GM21619 (cell line): ENCODE data around the gene MAPKAP1.

Source experiments
- ATAC-seq: cut with Tn5 transposase; IDR thresholded peaks from one replicate; pipeline ENCODE4 v1.9.1; 2021; ENCODE audit not compliant: unreplicated experiment

Gene MAPKAP1

GRCh38 chr9:125515983-125516940 is 190.7 kb downstream of the MAPKAP1 start:
- ATAC-seq, result no peak

DNA sequence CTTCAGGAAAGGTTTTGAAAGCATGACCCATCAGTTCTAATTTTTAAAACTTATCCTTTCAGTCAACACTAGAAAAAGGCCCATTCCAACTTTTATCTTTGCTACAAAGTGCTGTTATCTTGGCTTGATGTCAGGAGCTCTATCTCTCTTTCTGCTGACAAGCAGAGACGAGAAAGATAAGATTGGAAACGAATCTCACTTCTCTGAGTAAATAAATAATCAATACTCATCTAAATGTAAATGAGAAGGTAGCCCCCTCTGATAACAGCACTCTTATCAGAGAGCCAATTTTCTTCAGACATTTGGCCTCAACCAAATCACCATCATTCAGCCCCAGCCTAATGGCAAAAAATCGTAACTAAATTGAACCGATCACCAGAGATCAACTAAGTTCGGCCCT is 191.7 kb downstream of the MAPKAP1 start:
- ATAC-seq, result no peak

DNA sequence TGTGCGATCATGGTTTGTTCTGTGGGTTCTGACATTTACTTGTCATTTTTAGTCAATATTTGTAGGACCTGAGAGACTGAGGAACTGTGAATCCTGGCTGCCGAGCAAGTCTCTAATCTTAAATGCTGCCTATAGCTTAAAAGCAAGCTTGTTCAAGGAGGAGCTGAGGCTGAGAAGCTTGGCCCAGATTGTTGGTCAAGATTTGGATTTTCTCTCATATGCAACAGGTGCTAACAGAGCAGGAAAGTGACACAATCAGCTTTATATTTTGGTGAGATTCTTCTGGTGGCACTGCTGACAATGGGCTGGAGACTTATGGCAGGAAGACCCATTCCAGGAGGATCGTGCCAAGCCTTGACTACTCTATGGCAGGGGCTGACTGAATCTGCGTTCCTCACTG is 192.5 kb downstream of the MAPKAP1 start:
- no peak for ATAC-seq

DNA sequence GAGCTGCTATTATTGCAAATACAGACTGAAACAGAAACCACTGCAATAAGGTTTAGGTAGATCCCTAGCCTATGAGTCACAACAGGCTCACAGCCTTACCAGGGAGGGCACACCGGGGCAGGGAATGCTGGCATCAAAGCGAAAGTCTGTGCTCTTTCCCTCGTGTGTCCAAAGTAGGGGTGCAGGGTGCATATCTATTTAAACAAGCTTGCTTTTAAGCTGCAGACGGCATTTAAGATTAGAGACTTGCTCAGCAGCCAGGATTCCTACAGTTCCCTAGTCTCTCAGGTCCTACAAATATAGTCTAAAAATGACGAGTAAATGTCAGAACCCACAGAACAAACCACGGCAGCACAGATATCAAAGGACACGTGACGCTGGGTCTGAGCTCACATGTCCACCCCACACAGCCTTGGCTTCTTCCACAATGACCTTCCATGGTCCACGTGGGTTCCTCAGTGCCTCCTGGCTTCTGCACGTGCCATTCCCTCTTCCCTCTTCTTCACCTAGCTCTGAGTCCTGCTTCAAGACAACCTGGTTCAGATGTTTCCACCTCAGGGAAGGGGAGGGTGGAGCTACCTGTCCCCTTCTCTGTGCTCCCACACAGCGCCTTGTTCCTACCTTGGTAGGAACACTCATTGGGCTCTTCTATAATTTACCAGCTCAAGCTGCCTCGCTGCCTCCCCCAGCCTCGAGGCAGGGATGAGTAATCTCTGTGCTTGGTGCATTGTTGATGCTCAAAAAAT is 193.2 kb downstream of the MAPKAP1 start:
- ATAC-seq, result peak; percentile 95

DNA sequence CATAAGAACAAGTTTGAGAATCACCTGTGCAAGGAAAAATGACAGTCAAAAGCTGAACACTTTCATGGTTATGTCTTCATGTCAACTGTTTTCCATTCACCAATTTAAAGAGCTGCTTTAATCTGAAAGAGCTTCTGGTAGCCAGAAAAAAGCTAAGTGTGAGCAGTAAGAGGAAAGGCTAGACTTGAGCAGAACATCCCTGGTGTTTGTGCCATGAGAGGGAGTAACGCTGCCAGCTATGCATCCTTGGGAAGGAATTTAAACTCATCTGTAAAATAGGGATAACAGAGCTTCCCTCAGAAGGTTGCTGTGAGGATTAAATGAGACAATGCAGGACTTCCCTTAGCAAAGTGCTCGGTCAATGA is 193.7 kb downstream of the MAPKAP1 start:
- ATAC-seq, result no peak

GRCh38 chr9:125511789-125512660 is 195.0 kb downstream of the MAPKAP1 start:
- no peak for ATAC-seq

DNA sequence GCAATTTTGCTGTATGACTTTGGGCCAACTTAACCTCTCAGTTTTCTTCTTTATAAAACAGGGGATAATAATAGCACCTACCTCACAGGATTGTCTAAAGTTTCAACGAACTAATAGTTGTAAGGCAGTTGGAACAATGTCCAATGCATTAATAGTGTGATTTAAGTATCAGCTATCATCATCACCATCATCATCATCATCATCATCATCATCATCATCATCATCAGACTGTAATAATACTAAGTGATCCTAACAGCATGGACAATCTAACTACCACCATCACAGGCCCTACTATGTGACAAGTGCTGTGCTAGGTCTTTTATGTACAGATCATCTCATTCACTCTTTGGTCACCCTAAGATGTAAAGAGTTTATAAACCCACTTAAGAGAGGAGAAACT is 196.0 kb downstream of the MAPKAP1 start:
- ATAC-seq, result no peak

DNA sequence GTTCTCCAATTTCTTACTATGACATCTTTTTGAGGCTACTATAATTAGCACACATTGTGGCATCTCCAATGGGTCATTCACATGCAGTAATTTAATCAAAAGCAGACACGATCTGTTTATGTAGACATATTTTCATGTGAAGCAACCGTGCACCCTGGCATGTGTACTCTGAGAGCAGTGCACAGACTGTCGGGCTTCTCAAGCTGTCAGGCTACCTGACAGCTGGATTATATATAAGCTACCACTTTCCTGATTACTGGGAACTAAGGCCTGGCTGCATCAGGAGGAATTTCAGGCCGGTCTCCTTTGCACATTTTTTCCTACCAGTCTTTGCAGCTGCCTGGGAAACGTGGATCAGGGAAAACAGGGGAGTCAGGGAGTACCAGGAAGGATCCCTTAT is 197.5 kb downstream of the MAPKAP1 start:
- ATAC-seq, result no peak

GRCh38 chr9:125508249-125508648 is 198.8 kb downstream of the MAPKAP1 start:
- no peak for ATAC-seq

GRCh38 chr9:125507226-125507625 is 199.8 kb downstream of the MAPKAP1 start:
- ATAC-seq, result no peak

- ATAC-seq, result no peak
Observed at GRCh38 chr9:125505988-125506438, 201.0 kb downstream of the MAPKAP1 start.

- no peak for ATAC-seq
Observed at GRCh38 chr9:125504616-125505015, 202.4 kb downstream of the MAPKAP1 start.

DNA sequence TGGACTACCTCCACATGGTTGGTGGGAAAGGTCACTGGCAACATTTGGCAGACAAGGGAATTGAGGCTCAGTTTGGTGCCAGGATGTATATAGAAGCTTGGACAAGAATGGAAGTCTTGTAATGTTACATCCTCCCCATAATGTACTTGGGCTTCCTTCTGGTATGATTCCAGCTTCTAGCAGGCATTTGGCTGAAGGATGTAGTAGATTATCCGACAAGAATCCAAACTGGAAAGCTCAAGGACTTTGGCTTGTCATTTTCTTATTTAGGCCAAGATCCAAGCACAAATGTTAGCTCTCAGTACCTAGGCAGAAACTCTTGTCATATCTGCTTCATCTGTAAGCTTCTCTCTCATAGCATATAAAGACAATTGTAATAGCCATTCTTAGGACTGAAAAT is 209.1 kb downstream of the MAPKAP1 start:
- ATAC-seq, result no peak

DNA sequence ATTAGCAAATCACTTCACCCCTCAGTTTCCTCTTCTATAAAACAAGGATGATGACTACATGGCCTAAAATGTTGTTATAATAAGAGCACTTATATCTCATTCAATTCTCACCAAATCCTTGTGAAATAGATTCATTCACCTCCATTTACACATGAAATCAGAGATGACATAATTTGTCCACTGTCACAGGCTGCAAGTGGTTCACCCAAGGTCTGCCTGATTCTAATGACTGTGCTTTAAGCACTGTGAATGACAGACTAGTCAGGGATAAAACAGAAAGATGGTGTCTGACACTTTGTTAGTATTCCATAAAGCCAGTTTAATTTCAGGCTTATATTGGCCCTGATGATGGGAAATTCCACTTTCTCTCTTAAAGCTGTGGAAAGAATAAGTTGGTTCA is 209.5 kb downstream of the MAPKAP1 start:
- no peak for ATAC-seq

DNA sequence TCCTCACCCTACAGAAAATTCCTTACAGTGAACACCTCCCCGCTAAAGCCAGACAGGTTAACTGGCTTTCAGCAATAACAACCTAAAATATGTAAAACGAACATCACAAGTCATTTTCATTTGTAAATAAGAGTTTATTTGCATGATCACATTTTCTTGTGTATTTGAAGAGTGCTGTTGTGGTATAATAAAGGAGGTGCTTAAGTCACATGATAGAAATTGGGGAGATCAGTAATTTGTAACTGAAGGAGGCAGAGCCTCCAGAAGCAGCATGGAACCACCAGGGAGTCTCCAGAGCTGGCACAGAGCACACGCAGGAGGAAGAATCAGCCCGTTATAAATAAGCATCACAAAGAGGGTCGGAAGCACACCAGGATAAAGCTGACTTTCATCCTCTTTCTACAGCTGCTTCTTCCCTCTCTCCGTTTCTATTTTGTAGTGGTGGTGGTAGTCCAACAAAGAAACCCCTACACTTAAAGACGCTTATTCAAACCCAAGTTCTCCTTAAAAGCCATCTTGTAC is 210.6 kb downstream of the MAPKAP1 start:
- no peak for ATAC-seq

DNA sequence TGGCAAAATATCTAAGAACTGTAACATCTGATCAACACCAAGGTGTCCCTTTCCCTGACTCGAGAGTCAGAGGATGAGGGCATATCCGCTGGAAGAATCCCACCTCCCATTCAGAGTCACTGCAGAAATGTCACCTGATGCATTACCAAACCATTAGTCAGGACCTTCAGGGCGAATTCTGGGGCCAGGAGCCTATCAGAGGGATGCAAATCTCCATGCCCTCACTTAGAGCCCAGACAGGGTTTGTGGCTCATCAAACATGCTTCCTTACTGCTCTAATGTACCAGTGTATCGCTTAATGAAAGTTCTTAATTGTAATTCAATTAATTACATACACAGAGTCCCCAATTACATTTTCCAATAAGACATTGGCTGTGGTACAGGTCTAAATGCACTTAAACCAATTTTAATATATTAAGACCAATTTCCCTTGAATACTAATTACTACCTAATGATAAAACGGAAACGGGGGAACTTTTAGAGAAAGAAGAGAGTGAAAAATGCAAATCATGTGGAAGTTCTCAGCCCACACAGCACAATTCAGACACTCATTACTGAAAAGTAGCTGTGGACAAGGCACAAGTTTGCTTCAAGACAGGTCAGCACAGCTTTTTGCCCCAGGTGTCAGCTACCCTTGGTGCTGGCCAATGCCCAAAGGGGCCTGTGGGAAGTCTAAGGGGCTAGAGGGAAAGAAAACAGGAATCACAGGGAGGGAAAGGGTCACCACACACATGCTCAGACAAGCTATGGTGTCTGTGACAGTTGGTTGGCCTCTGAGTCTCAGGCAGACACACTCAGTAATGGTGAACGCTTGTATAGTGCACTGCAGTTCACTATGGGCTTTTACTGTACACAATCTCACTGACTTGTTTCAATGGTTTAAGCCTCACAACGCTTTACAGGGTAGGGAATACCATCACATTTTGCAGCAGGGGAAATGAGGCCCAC is 211.6 kb downstream of the MAPKAP1 start:
- peak; percentile 82 for ATAC-seq

- no peak for ATAC-seq
Observed at GRCh38 chr9:125494653-125494915, 212.4 kb downstream of the MAPKAP1 start.

DNA sequence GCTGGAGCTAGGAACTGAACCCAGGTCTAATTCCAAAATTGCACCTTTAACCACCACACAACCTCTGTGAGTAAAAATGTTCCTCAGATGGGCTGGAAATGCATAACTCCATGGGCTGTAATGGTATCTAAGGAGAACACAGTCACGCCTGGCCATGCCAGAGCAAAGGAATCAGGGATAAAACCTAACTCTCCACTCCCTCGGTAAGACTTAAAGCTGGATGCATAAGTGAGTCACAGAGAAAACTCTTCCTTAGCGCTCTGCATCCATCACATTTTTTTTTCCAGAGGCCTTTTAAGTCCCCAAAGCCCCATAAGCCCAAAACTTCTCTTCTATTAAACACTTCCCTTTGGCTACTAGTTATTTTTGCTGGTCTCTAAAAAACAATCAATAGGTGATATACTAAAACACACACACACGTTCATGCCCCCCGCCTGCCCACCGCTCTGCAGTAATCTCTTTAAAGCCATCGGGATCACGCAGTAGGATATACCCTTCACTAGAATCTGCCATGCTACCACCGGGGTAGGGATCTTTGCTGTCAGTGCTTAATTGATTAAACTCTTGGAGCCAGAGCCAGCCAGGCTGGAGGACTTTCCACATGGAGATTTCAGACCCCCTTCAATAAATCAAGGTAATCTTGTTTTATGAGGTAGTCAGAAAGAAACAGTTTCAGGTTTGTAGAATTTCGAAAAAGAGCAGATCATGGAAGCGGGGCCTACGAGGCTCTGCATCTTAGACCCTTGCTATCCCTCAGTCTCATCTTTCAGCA is 212.9 kb downstream of the MAPKAP1 start:
- ATAC-seq, result no peak

DNA sequence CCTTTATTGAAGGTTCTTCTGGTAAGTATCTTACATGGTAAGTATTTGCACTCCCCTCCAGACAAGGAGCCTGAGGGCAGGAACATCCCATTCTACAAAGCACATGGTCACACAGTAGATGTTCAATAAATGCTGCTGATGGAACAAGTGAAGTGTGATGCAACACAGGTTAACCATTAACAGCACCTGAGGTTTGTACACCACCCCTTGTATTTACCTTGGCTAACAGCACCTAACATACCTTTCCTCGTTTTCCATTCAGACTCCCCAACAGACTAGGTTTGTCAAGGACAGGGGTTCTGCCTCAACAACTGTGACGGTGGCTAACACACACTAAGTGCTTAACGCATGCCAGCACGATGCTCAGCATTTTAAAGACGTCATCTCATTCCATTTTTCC is 213.6 kb downstream of the MAPKAP1 start:
- no peak for ATAC-seq
